Fibroblast of villous mesenchyme (primary cell): ENCODE results near the gene BLOC1S2. TPM values are rescaled to one million over a fixed set of nuclear protein-coding genes. Genes with fewer than 3 reads are reported as not detected.
"Not testable (repeated sequence)": the region's sequence is repeated elsewhere in the genome, so short reads cannot be mapped to it uniquely, and the experiment has no call there.

ENCODE experiments used
- DNase-seq: peaks from one replicate; pipeline ENCODE4 v3.0.0-alpha.2; 2010; ENCODE audit warnings: low read depth
- H3K4me3 ChIP-seq: 2 replicates; pipeline ENCODE4 v1.5.1; 2011; ENCODE audit warnings: low read depth, mild to moderate bottlenecking, low read length
- CTCF ChIP-seq: IDR thresholded peaks from 2 replicates; pipeline ENCODE4 v1.5.1; 2012; ENCODE audit warnings: low read depth, mild to moderate bottlenecking, low read length; ENCODE audit not compliant: insufficient read depth
- total RNA-seq: library from RNA; depleted of rRNA; stranded (reverse); fragments of >200 nt; gene quantifications from 2 replicates; pipeline ENCODE4 v1.2.3, GENCODE V29; 2012

BLOC1S2 gene
- total RNA-seq, 1 donor, result 35.0 TPM

- peak; percentile 9 for DNase-seq
- no peak overlapping the region for H3K4me3 ChIP-seq
- no peak for TF ChIP-seq CTCF
Measured at GRCh38 chr10:100291356-100291755, 4.9 kb upstream of the BLOC1S2 start.

GRCh38 chr10:100289641-100290040, 3.2 kb upstream of the BLOC1S2 start:
- TF ChIP-seq CTCF, result no peak
- no peak for DNase-seq
- H3K4me3 ChIP-seq, result no peak overlapping the region

- no peak for DNase-seq
- H3K4me3 ChIP-seq, result no peak overlapping the region
- TF ChIP-seq CTCF, result no peak
Measured at GRCh38 chr10:100288196-100288595, 1.7 kb upstream of the BLOC1S2 start.

- no peak for DNase-seq
- H3K4me3 ChIP-seq, result no peak overlapping the region
- no peak for TF ChIP-seq CTCF
Measured at GRCh38 chr10:100287756-100288155, 1.3 kb upstream of the BLOC1S2 start.

- not testable (repeated sequence) for DNase-seq
- H3K4me3 ChIP-seq, result peak overlapping the region; percentile 99
Measured at GRCh38 chr10:100285326-100285725, 1.2 kb downstream of the BLOC1S2 start.

- TF ChIP-seq CTCF, result no peak
- no peak for DNase-seq
- H3K4me3 ChIP-seq, result no peak overlapping the region
Measured at GRCh38 chr10:100282907-100283306, 3.6 kb downstream of the BLOC1S2 start.

GRCh38 chr10:100276971-100277370, 9.5 kb downstream of the BLOC1S2 start:
- not testable (repeated sequence) for H3K4me3 ChIP-seq, DNase-seq

- no peak for TF ChIP-seq CTCF
- peak; percentile 93 for DNase-seq
- H3K4me3 ChIP-seq, result peak within 1 kb of the TSS; percentile 100
Measured at GRCh38 chr10:100267239-100268104, 19.0 kb downstream of the BLOC1S2 start, which contains the start of gene CWF19L1. CWF19L1 (minus strand) TSS chr10:100267638; CDS start chr10:100267593, 45 bp downstream.
